Peyer's patch (tissue), 4 donors: ENCODE measurements around the gene ZNF616. TPM values are rescaled to one million over a fixed set of nuclear protein-coding genes. Genes with fewer than 3 reads are reported as not detected.

Experiments used
- DNase-seq, 3 donors: peaks; one replicate each; pipeline ENCODE4 v3.0.0-alpha.2; 2017 to 2019
- H3K27ac ChIP-seq, 4 donors: fragments of 200-600 bp; sonication (generic); one replicate each; pipeline ENCODE4 v1.5.1; 2016 to 2019
- H3K27me3 ChIP-seq, 2 donors: fragments of 200-600 bp; sonication (generic); one replicate each; pipeline ENCODE4 v1.5.1; 2019
- H3K36me3 ChIP-seq, 3 donors: fragments of 200-600 bp; sonication (generic); one replicate each; pipeline ENCODE4 v1.5.1; 2016 to 2019
- H3K4me1 ChIP-seq, 4 donors: fragments of 200-600 bp; sonication (generic); one replicate each; pipeline ENCODE4 v1.5.1; 2016 to 2019
- H3K4me3 ChIP-seq, 4 donors: fragments of 200-600 bp; sonication (generic); 1 replicate in 3 of 4; 2 replicates in 1 of 4; pipeline ENCODE4 v1.5.1; 2016 to 2019; ENCODE audit warnings: mild to moderate bottlenecking in 1 of 4
- H3K9me3 ChIP-seq, 4 donors: fragments of 200-600 bp; sonication (generic); one replicate each; pipeline ENCODE4 v1.5.1; 2016 to 2019; ENCODE audit warnings: mild to moderate bottlenecking in 1 of 4
- CTCF ChIP-seq, 6 experiments: fragments of 450-650 bp in 4 of 6; fragments of 200-600 bp in 2 of 6; sonication (generic) in 1 of 6; IDR thresholded peaks; one replicate each; pipeline ENCODE4 v1.5.1; 2017 to 2019; ENCODE audit warnings: antibody characterized with exemption in 6 of 6, mild to moderate bottlenecking in 3 of 6, moderate library complexity in 1 of 6
- POLR2A ChIP-seq, 2 donors: fragments of 450-650 bp; IDR thresholded peaks; one replicate each; pipeline ENCODE4 v1.5.1; 2017; ENCODE audit warnings: antibody characterized with exemption in 2 of 2, mild to moderate bottlenecking in 2 of 2, moderate library complexity in 2 of 2
- total RNA-seq, 4 donors: library from RNA; depleted of rRNA; stranded (reverse); fragments of >200 nt; gene quantifications; one replicate each; pipeline ENCODE4 v1.1.0, GENCODE V29; 2016

Gene ZNF616
- total RNA-seq, 4 donors from 2014 or later = 4.9 to 9.9 (median 5.3) TPM

- peaks cover 0 to 35% (median 0%) of the 10 kb centered on the region in 4 donors for H3K9me3 ChIP-seq
- TF ChIP-seq CTCF (IDR thresholded peaks at IDR 0.05) (no peak), POLR2A (IDR thresholded peaks at IDR 0.05) (no peak)
Measured at GRCh38 chr19:52094526-52095130, 45.1 kb downstream of the ZNF616 start.

GRCh38 chr19:52086481-52086880 is 53.3 kb downstream of the ZNF616 start:
- DNase-seq = no peak
- H3K9me3 ChIP-seq = peaks cover 0 to 71% (median 0%) of the 10 kb centered on the region in 4 donors
- TF ChIP-seq CTCF (IDR thresholded peaks at IDR 0.05) = no peak
- no peak for TF ChIP-seq POLR2A (IDR thresholded peaks at IDR 0.05)
- no peaks in the 10 kb centered on the region for H3K27me3 ChIP-seq
- H3K4me3 ChIP-seq = no peak overlapping the region
- H3K4me1 ChIP-seq = no peaks in the 10 kb centered on the region
- no peak overlapping the region for H3K27ac ChIP-seq
- peaks cover 0 to 97% (median 3%) of the 10 kb centered on the region in 3 donors for H3K36me3 ChIP-seq

More at GRCh38 chr19:52094526-52095130, 45.1 kb downstream of the ZNF616 start:
- Histone ChIP-seq H3K4me3 (peak overlapping the region; percentile 67 to 91 (median 76)), H3K36me3 (peaks cover 0 to 35% (median 3%) of the 10 kb centered on the region in 3 donors), H3K27ac (peak overlapping the region in 3 of 4 donors; percentile 70 to 81 (median 74)), H3K27me3 (no peaks in the 10 kb centered on the region), H3K4me1 (peaks cover 0 to 9% (median 0%) of the 10 kb centered on the region in 4 donors)
- no peak for DNase-seq

GRCh38 chr19:52070496-52070895 is 69.2 kb downstream of the ZNF616 start:
- no peak overlapping the region for H3K4me3 ChIP-seq
- H3K27ac ChIP-seq = no peak overlapping the region
- TF ChIP-seq CTCF (IDR thresholded peaks at IDR 0.05) (no peak), POLR2A (IDR thresholded peaks at IDR 0.05) (no peak)
- peaks cover 0 to 97% (median 38%) of the 10 kb centered on the region in 4 donors for H3K9me3 ChIP-seq
- no peak for DNase-seq
- no peaks in the 10 kb centered on the region for H3K27me3 ChIP-seq
- no peaks in the 10 kb centered on the region for H3K4me1 ChIP-seq
- H3K36me3 ChIP-seq = peaks cover 3 to 99% (median 23%) of the 10 kb centered on the region in 3 donors

GRCh38 chr19:52069653-52070052 is 70.1 kb downstream of the ZNF616 start:
- no peak for DNase-seq
- TF ChIP-seq CTCF (IDR thresholded peaks at IDR 0.05) (no peak), POLR2A (IDR thresholded peaks at IDR 0.05) (no peak)
- Histone ChIP-seq H3K27me3 (no peaks in the 10 kb centered on the region), H3K9me3 (peaks cover 0 to 97% (median 41%) of the 10 kb centered on the region in 4 donors), H3K27ac (no peak overlapping the region), H3K4me1 (no peaks in the 10 kb centered on the region), H3K36me3 (peaks cover 3 to 98% (median 21%) of the 10 kb centered on the region in 3 donors), H3K4me3 (no peak overlapping the region)

- no peak for DNase-seq
- peak overlapping the region in 1 of 4 donors; percentile 11 for H3K4me3 ChIP-seq
- no peaks in the 10 kb centered on the region for H3K4me1 ChIP-seq
- H3K27ac ChIP-seq = no peak overlapping the region
- peaks cover 0 to 69% (median 21%) of the 10 kb centered on the region in 3 donors for H3K36me3 ChIP-seq
- H3K9me3 ChIP-seq = peaks cover 0 to 95% (median 48%) of the 10 kb centered on the region in 4 donors
- no peak for TF ChIP-seq CTCF (IDR thresholded peaks at IDR 0.05)
- TF ChIP-seq POLR2A (IDR thresholded peaks at IDR 0.05) = no peak
- H3K27me3 ChIP-seq = no peaks in the 10 kb centered on the region
Measured at GRCh38 chr19:52066258-52066863, 73.4 kb downstream of the ZNF616 start.
